Mucosa of rectum (tissue), 2 donors: Measurements from ENCODE around the gene KANK2.

Experiments
- H3K27ac ChIP-seq, 2 donors: one replicate each; pipeline ENCODE4 v1.7.0; 2013; ENCODE audit warnings: inconsistent platforms in 2 of 2, low read depth in 2 of 2, low read length in 2 of 2
- H3K27me3 ChIP-seq, 2 donors: one replicate each; pipeline ENCODE4 v1.7.0; 2013; ENCODE audit warnings: low read length in 2 of 2; ENCODE audit not compliant: control insufficient read depth in 2 of 2, insufficient read depth in 2 of 2
- H3K36me3 ChIP-seq, 2 donors: one replicate each; pipeline ENCODE4 v1.7.0; 2013; ENCODE audit warnings: low read length in 2 of 2; ENCODE audit not compliant: control insufficient read depth in 2 of 2, insufficient read depth in 2 of 2
- H3K4me1 ChIP-seq, 2 donors: one replicate each; pipeline ENCODE4 v1.7.0; 2013; ENCODE audit warnings: low read length in 2 of 2, mild to moderate bottlenecking in 1 of 2; ENCODE audit not compliant: control insufficient read depth in 2 of 2, insufficient read depth in 2 of 2
- H3K4me3 ChIP-seq, 2 donors: one replicate each; pipeline ENCODE4 v1.7.0; 2013; ENCODE audit warnings: low read length in 2 of 2
- H3K9ac ChIP-seq, 2 donors: one replicate each; pipeline ENCODE4 v1.7.0; 2013; ENCODE audit warnings: low read length in 2 of 2, low read depth in 1 of 2, mild to moderate bottlenecking in 1 of 2
- H3K9me3 ChIP-seq, 2 donors: one replicate each; pipeline ENCODE4 v1.7.0; 2013; ENCODE audit warnings: low read length in 2 of 2; ENCODE audit not compliant: control insufficient read depth in 2 of 2
- donor health status: healthy.
- donor health status: Normal muscosa, but diverticular disease.

The KANK2 gene

DNA sequence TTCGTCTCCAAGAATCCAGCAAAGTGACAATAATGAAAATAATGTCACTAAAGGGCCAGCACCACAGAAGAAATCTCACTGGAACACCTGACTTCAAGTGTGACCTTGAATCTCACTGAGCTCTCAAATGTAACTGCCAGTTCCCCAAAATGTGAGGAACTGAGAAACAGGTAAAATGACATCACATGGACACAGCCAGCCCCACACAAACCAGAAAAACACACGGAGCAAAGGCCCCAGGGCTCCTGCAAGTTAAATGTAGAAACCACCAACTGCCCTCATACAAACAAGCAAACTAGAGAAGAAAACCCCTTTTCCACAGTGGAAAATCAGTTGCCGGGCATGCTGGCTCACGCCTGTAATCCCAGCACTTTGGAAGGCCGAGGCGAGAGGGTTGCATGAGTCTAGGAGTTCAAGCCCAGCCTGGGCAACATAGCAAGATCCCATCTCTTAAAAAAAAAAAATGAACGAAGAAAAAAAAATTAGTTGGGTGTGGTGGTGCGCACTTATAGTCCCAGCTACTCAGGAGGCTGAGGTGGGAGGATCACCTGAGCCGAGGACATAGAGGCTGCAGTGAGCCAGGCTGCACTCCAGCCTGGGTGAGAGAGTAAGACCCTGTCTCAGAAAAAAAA is 8.7 kb upstream of the KANK2 start:
- Histone ChIP-seq H3K27me3 (no peaks in the 10 kb centered on the region), H3K4me3 (no peak overlapping the region), H3K36me3 (peaks cover 4 to 20% of the 10 kb centered on the region in 2 donors), H3K9me3 (no peaks in the 10 kb centered on the region), H3K4me1 (peaks cover 0 to 3% of the 10 kb centered on the region in 2 donors), H3K9ac (no peak overlapping the region), H3K27ac (no peak overlapping the region)

DNA sequence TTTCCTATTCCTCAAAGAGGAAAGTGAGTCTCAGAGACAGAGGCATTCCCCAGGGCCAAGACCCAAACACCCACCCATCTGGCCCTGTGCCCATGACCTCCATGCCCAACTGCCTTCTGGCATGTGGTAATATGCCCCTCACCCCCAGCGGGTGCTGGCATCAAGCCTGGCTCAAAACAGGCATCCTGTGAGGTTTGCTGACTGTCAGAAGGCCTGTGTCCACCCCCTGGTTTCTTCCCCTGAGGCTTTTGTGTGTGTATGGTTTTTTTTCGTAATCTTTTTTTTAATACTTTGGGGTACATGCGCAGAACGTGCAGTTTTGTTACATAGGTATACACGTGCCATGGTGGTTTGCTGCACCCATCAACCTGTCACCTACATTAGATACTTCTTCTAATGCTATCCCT is 7.6 kb upstream of the KANK2 start:
- Histone ChIP-seq H3K9ac (no peak overlapping the region), H3K4me3 (no peak overlapping the region), H3K4me1 (peaks cover 0 to 3% of the 10 kb centered on the region in 2 donors), H3K27me3 (no peaks in the 10 kb centered on the region), H3K9me3 (no peaks in the 10 kb centered on the region), H3K36me3 (peaks cover 2 to 12% of the 10 kb centered on the region in 2 donors), H3K27ac (no peak overlapping the region)

DNA sequence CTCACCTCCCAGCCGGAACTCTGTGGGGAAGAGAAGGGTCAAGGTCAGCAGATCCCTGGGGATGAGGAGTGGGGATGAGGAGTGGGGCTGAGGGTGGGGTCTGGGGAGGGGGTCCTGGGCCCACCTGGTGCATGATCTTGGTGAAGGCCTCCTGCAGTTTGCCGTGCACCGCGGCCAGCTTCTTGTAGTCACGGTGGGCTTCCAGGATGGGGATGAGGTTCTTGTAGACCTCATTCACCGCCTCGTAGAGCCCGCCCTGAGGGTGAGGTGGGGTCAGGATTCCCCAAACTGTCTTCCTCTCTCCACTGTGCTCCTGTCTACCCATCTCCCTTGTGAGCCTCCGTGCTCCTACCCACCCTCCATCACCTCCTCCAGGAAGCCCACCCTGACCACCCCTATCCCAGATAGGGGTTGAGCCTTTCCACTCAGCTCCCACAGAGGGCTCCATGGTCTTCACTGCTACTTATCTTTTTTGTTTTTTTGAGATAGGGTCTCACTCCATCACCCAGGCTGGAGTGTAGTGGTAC is 6.8 kb upstream of the KANK2 start:
- H3K27ac ChIP-seq = peak overlapping the region; percentile 70 to 80
- no peaks in the 10 kb centered on the region for H3K27me3 ChIP-seq
- H3K4me3 ChIP-seq = peak overlapping the region in 1 of 2 donors; percentile 7
- no peak overlapping the region for H3K9ac ChIP-seq
- H3K36me3 ChIP-seq = peaks cover 2 to 9% of the 10 kb centered on the region in 2 donors
- peaks cover 0 to 3% of the 10 kb centered on the region in 2 donors for H3K4me1 ChIP-seq
- H3K9me3 ChIP-seq = no peaks in the 10 kb centered on the region

DNA sequence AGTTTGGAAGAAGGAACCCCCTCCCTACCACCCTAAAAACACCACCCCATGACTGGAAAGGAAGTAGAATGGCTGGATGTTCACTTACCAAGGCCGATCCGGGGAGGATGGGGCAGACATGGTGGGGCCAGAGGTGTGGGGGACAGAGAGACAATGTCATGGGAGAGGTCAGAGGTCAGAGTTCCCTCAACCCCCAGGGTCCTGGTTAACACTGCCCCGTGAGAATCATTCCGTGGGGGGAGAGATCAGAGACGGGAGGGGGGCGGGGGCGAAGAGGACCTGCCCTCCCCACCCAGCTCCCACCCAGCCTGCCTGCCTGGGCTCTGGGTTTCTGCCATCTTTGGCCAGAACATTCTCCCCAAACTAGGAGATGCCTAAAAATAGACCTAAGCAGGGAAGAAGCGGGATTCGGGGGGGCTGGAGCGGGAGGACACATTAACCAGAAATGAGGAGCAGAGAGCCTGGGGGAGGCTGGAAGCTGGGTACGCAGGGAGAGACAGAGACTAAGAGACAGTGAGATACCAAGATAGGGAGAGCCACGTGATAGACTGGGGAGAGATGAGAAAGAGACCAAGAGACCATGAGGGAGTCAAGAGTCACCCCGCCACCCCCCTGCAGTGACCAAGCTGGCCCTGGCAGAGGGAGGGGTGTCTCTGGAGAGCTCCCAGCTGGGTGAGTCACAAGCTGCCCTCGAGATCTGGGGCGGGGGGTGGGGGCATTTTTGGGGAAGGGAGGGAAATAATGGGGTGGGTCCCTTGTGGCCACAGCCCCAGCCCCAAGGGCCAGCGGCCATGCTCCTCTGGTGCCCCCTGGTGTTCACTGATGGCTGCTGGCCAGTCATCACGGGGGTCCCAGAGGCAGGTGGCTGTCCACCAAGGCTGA is 6.1 kb upstream of the KANK2 start:
- H3K4me3 ChIP-seq = peak overlapping the region in 1 of 2 donors; percentile 7
- no peaks in the 10 kb centered on the region for H3K27me3 ChIP-seq
- no peaks in the 10 kb centered on the region for H3K9me3 ChIP-seq
- H3K27ac ChIP-seq = peak overlapping the region; percentile 70 to 80
- H3K36me3 ChIP-seq = peaks cover 0 to 3% of the 10 kb centered on the region in 2 donors
- peak overlapping the region in 1 of 2 donors; percentile 14 for H3K9ac ChIP-seq
- H3K4me1 ChIP-seq = peaks cover 0 to 3% of the 10 kb centered on the region in 2 donors

DNA sequence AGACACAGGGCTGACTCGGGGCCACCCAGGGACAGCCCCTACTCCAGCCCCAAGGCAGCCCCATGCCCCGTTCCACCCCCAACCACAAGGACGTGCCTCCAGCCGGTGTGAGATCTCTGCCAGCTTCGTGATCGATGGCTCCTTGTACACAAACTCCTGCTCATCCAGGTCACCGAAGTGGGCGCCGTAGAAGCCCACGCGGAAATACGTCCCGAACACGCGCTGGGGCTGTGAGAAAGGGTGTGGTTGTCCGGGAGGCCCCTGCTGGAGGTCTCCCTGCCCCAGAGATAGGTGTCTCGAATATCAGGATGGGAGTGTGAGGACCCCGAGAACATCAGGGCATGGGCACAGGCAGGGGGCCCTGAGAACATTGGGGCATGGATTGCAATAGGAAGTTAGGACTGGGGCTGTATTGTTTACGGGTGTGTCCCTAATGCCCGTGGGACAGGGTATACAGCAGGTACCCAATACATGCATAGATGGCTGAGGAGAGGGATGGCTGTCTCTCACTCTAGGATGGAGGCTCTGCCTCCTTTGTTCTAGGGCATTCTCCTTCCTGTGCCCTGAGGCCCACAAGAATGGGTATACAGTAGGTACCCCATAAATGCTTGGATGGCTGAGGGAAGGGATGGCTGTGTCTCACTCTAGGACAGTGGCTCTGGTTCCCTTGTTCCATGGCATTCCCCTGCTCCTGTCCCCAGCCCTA is 5.3 kb upstream of the KANK2 start:
- Histone ChIP-seq H3K9me3 (no peaks in the 10 kb centered on the region), H3K27ac (peak overlapping the region; percentile 70 to 80), H3K4me1 (peaks cover 4 to 6% of the 10 kb centered on the region in 2 donors), H3K36me3 (peaks cover 0 to 3% of the 10 kb centered on the region in 2 donors), H3K27me3 (no peaks in the 10 kb centered on the region), H3K4me3 (no peak overlapping the region), H3K9ac (peak overlapping the region in 1 of 2 donors; percentile 14)

DNA sequence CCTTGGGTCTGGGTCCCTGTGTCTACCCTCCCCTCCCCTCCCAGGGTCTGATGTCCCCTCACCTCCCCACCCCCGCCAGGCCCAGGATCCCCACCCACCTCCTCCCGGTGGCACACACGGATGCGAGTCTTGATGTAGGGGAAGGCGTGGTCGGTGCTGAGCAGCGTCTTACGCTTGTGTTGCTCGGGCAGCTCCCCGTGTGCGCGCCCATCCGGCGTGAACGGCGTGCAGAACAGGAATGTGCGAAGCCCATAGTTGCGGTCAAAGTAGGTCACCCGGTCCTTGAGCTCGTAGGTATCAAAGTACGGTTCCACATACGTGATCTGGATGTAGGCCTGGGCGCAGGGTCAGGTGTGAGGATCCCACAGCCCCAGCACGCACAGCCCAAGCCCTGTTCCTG is 4.4 kb upstream of the KANK2 start:
- Histone ChIP-seq H3K9me3 (no peaks in the 10 kb centered on the region), H3K4me3 (no peak overlapping the region), H3K9ac (no peak overlapping the region), H3K27me3 (no peaks in the 10 kb centered on the region), H3K27ac (peak overlapping the region in 1 of 2 donors; percentile 80), H3K4me1 (peaks cover 4 to 10% of the 10 kb centered on the region in 2 donors), H3K36me3 (peaks cover 0 to 3% of the 10 kb centered on the region in 2 donors)

DNA sequence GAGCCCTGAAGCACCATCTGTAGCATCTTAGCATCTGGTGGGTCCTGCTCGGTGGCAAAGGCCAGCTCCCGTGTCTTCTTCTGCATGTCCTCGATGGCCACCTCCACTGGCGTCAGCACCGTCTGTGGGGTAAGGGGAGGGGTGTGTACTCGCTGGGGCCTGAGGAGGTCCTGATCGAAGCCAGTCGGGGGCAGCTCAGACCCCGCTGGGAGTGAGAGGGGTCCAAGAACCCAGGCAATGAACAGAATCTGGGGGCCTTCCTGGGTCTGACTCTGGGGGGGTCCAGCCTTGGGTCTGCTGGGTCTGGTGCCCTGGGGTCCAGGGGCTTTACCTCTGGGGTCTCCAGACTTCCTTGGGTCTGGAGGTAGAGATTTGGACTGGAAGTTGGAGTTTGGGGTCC is 3.6 kb upstream of the KANK2 start:
- Histone ChIP-seq H3K27me3 (no peaks in the 10 kb centered on the region), H3K4me1 (peaks cover 7 to 12% of the 10 kb centered on the region in 2 donors), H3K4me3 (no peak overlapping the region), H3K36me3 (peaks cover 0 to 3% of the 10 kb centered on the region in 2 donors), H3K27ac (no peak overlapping the region), H3K9ac (no peak overlapping the region), H3K9me3 (no peaks in the 10 kb centered on the region)

DNA sequence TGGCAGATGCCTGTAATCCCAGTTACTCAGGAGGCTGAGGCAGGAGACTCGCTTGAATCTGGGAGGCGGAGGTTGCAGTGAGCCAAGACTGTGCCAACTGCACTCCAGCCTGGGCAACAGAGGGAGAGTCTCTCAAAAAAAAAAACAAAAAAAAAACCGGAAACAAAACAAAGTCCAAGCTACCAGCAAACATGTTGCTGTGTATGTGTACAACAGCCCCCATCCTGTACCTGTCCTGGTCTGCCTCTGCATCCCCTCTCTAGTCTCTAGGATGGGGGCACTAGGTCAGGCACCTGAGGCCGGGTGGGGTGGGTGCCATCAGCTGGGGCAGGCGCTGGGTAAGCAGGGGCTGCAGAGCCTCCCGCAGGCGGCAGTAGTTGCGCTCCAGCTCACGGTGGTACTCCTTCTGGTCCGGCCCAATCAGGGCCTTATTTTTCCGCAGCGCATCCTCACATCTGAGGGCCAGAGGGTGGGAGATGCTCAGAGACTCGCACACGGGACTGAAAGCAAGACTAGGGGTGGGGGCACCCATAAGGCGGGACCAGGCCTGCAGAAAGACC is 2.8 kb upstream of the KANK2 start:
- no peak overlapping the region for H3K4me3 ChIP-seq
- no peaks in the 10 kb centered on the region for H3K27me3 ChIP-seq
- no peak overlapping the region for H3K9ac ChIP-seq
- no peak overlapping the region for H3K27ac ChIP-seq
- peaks cover 0 to 3% of the 10 kb centered on the region in 2 donors for H3K36me3 ChIP-seq
- peaks cover 7 to 12% of the 10 kb centered on the region in 2 donors for H3K4me1 ChIP-seq
- no peaks in the 10 kb centered on the region for H3K9me3 ChIP-seq

DNA sequence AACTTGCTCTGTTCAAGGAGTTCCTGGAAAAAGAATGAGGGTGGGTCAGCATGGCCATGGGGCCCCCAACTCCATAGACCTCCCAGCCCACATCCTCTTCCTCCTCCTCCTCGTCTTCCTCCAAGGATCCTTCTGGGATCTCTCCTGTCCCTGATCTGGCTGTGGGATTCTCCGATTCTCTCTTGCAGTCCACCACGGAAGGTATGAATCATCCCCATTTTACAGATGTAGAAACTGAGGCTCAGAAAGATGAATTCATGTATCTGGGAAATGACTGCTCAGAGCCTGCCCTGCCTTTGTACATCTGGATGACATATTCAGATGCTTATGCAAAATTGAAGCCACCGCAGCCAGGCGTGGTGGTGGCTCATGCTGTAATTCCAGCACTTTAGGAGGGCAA is 2.2 kb upstream of the KANK2 start:
- Histone ChIP-seq H3K27me3 (no peaks in the 10 kb centered on the region), H3K36me3 (peaks cover 0 to 3% of the 10 kb centered on the region in 2 donors), H3K4me1 (peaks cover 9 to 11% of the 10 kb centered on the region in 2 donors), H3K9me3 (no peaks in the 10 kb centered on the region), H3K9ac (no peak overlapping the region), H3K27ac (no peak overlapping the region), H3K4me3 (no peak overlapping the region)
